OCI-LY7 (cell line): ENCODE data around the gene PPRC1.

Experiments used
- EZH2phosphoT487 ChIP-seq: fragments of 200-600 bp; sonication (generic); IDR thresholded peaks from 2 replicates; pipeline ENCODE4 v1.6.1; 2018; ENCODE audit warnings: low read depth, borderline replicate concordance, mild to moderate bottlenecking, mixed run types, antibody characterized with exemption, low read length, moderate library complexity, mixed read lengths
- TF ChIP-seq, protein P1 (sequence below): fragments of 200-600 bp; sonication (generic); conservative IDR thresholded peaks from 2 replicates; pipeline ENCODE4 v1.5.1; 2014; ENCODE audit warnings: mild to moderate bottlenecking, antibody characterized with exemption, low read length, moderate library complexity, mixed read lengths

DNA sequence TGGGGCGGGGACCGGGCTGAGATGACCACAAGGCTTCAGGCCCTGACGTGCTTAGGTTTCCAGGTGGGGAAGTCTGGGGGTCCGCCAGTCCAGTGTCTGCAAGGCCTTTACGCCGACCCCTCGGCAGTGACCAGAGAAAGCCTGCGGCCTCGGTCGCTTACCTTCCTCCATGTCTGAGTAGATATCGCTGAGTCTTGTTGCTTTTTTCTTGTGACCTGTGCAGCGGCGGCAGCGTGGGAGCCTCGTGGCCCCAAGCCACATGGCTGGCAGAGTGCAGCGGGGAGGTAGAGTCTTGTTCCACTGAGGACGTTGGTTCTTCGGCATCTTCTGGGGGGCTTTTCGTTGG is 19.7 kb downstream of the PPRC1 start:
- TF ChIP-seq, protein P1, sequence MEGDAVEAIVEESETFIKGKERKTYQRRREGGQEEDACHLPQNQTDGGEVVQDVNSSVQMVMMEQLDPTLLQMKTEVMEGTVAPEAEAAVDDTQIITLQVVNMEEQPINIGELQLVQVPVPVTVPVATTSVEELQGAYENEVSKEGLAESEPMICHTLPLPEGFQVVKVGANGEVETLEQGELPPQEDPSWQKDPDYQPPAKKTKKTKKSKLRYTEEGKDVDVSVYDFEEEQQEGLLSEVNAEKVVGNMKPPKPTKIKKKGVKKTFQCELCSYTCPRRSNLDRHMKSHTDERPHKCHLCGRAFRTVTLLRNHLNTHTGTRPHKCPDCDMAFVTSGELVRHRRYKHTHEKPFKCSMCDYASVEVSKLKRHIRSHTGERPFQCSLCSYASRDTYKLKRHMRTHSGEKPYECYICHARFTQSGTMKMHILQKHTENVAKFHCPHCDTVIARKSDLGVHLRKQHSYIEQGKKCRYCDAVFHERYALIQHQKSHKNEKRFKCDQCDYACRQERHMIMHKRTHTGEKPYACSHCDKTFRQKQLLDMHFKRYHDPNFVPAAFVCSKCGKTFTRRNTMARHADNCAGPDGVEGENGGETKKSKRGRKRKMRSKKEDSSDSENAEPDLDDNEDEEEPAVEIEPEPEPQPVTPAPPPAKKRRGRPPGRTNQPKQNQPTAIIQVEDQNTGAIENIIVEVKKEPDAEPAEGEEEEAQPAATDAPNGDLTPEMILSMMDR = no peak
- no peak for TF ChIP-seq EZH2phosphoT487
